K562 (cell line): ENCODE data around the gene BNIPL. TPM values are rescaled to one million over a fixed set of nuclear protein-coding genes. Genes with fewer than 3 reads are reported as not detected.

Experiments
- ATAC-seq: fragments of 200-7000 bp; cut with Tn5 transposase; 3 replicates; pipeline ENCODE4 v1.9.1; 2020; ENCODE audit warnings: moderate library complexity
- BruUV-seq: library from RNA; stranded (reverse); fragments of 400-500 nt; replicated peaks from 2 replicates; lab custom pipeline; 2021; lab: Mats Ljungman, UMichigan
- CTCF ChIA-PET: fragments of 300-600 bp; formaldehyde crosslinking; extraction: SDS; loops from one replicate; lab custom pipeline; 2021; ENCODE audit warnings: low intra/inter-chr PET ratio; lab: Yijun Ruan, JAX
- POLR2A ChIA-PET: fragments of 300-600, 350-650 bp; sonication (Branson Sonifier 250); formaldehyde crosslinking; extraction: SDS; loops from one replicate; lab custom pipeline; 2021; ENCODE audit warnings: antibody characterized with exemption, inconsistent platforms; lab: Yijun Ruan, JAX
- DNase-seq, 4 experiments: peaks; one replicate each; pipeline versions ENCODE4 v3.0.0 to v3.0.0-alpha.2; 2011 to 2018; ENCODE audit warnings: low spot score in 3 of 4, mixed read lengths in 3 of 4; ENCODE audit errors: extremely low read depth in 1 of 4
- FAIRE-seq: peaks from 2 replicates; lab custom pipeline; 2011; peaks lifted over from hg19 to GRCh38; lab: Jason Lieb, UNC
- H2AFZ ChIP-seq: 2 replicates; pipeline ENCODE4 v1.6.0; 2011; ENCODE audit warnings: low read depth, low read length, control low read depth, inconsistent platforms
- H3K27ac ChIP-seq: fragments of 200-600 bp; 3 replicates; pipeline ENCODE4 v1.8.0; 2011; ENCODE audit warnings: low read depth, mild to moderate bottlenecking, control low read depth, inconsistent platforms, low read length, moderate library complexity, mixed read lengths; ENCODE audit errors: extremely low read depth
- H3K27me3 ChIP-seq, 2 experiments: fragments of 300-600 bp in 1 of 2; 2 replicates in 1 of 2; 3 replicates in 1 of 2; pipeline versions ENCODE4 v1.6.0 to v1.8.0; 2011; ENCODE audit warnings: inconsistent platforms in 2 of 2, low read length in 2 of 2, mild to moderate bottlenecking in 1 of 2, mixed read lengths in 1 of 2, moderate library complexity in 1 of 2; ENCODE audit not compliant: control insufficient read depth in 2 of 2, insufficient read depth in 2 of 2
- H3K36me3 ChIP-seq: fragments of 300-600 bp; 3 replicates; pipeline ENCODE4 v1.8.0; 2011; ENCODE audit warnings: mild to moderate bottlenecking, low read length, inconsistent platforms; ENCODE audit not compliant: control insufficient read depth, insufficient read depth
- H3K4me1 ChIP-seq, 2 experiments: fragments of 200-600 bp in 1 of 2; replicated peaks in 1 of 2; 2 replicates in 1 of 2; 3 replicates in 1 of 2; pipeline versions ENCODE4 v1.5.1 to v1.8.0; 2011; ENCODE audit warnings: inconsistent platforms in 2 of 2, low read length in 2 of 2, mild to moderate bottlenecking in 1 of 2, mixed read lengths in 1 of 2, moderate library complexity in 1 of 2; ENCODE audit not compliant: control insufficient read depth in 2 of 2, insufficient read depth in 2 of 2
- H3K4me2 ChIP-seq: 2 replicates; pipeline ENCODE4 v1.6.1; 2011; ENCODE audit warnings: low read length, control low read depth, inconsistent platforms, mixed read lengths; ENCODE audit not compliant: insufficient read depth
- H3K4me3 ChIP-seq: fragments of 200-600 bp; sonication (generic), shearing (Covaris generic); 2 replicates; pipeline ENCODE4 v1.5.1; 2016; ENCODE audit warnings: control low read depth, inconsistent platforms
- H3K79me2 ChIP-seq: fragments of 200-600 bp; 3 replicates; pipeline ENCODE4 v1.8.0; 2011; ENCODE audit warnings: low read length, inconsistent platforms; ENCODE audit not compliant: control insufficient read depth, insufficient read depth
- H3K9ac ChIP-seq, 2 experiments: 2 replicates each; pipeline versions ENCODE4 v1.6.0 to v1.6.1; 2011; ENCODE audit warnings: low read depth in 2 of 2, low read length in 2 of 2, control low read depth in 1 of 2, inconsistent platforms in 1 of 2, mild to moderate bottlenecking in 1 of 2, mixed read lengths in 1 of 2; ENCODE audit not compliant: insufficient read depth in 1 of 2
- H3K9me1 ChIP-seq: one replicate; pipeline ENCODE4 v1.6.0; 2011; ENCODE audit warnings: inconsistent platforms, mild to moderate bottlenecking, low read length, moderate library complexity; ENCODE audit not compliant: control insufficient read depth, insufficient read depth
- H3K9me3 ChIP-seq: replicated peaks from 2 replicates; pipeline ENCODE4 v1.5.1; 2011; ENCODE audit warnings: low read depth, low read length, inconsistent platforms; ENCODE audit not compliant: control insufficient read depth, insufficient read depth
- H4K20me1 ChIP-seq: replicated peaks from 2 replicates; pipeline ENCODE4 v1.6.1; 2011; ENCODE audit warnings: low read length, inconsistent platforms, mixed read lengths; ENCODE audit not compliant: control insufficient read depth, insufficient read depth
- E2F1 ChIP-seq: sonication (generic); formaldehyde crosslinking; IDR thresholded peaks from 2 replicates; pipeline ENCODE4 v1.8.1; 2023; ENCODE audit warnings: mild to moderate bottlenecking, missing genetic modification reagents, moderate library complexity
- FOXK2 ChIP-seq, 2 experiments: fragments of 450-650 bp; IDR thresholded peaks in 1 of 2; conservative IDR thresholded peaks in 1 of 2; 2 replicates each; pipeline ENCODE4 v1.6.1; 2016; ENCODE audit warnings: low read depth in 2 of 2, mild to moderate bottlenecking in 1 of 2
- GTF2B ChIP-seq: IDR thresholded peaks from 2 replicates; pipeline ENCODE4 v1.6.1; 2011; ENCODE audit not compliant: insufficient read length; ENCODE audit errors: extremely low read depth
- MAZ ChIP-seq, 2 experiments: fragments of 450-650 bp in 1 of 2; sonication (generic) in 1 of 2; formaldehyde crosslinking; IDR thresholded peaks in 1 of 2; conservative IDR thresholded peaks in 1 of 2; 2 replicates each; pipeline versions ENCODE4 v1.4.0 to v1.5.0; 2020; ENCODE audit warnings: mild to moderate bottlenecking in 1 of 2, missing genetic modification reagents in 1 of 2
- RAD21 ChIP-seq, 2 experiments: fragments of 250-450 bp in 1 of 2; fragments of 450-650 bp in 1 of 2; sonication (Bioruptor Pico) in 1 of 2; formaldehyde crosslinking in 1 of 2; IDR thresholded peaks in 1 of 2; conservative IDR thresholded peaks in 1 of 2; 2 replicates each; pipeline versions ENCODE4 v1.4.0 to v1.8.0; 2020 to 2022; ENCODE audit warnings: mild to moderate bottlenecking in 2 of 2, moderate library complexity in 1 of 2
- XRCC3 ChIP-seq: fragments of 450-650 bp; IDR thresholded peaks from 2 replicates; pipeline ENCODE4 v1.6.1; 2017; ENCODE audit warnings: mild to moderate bottlenecking, moderate library complexity
- ZBTB12 ChIP-seq: fragments of 250-450 bp; sonication (Bioruptor Pico); IDR thresholded peaks from 2 replicates; pipeline ENCODE4 v1.4.0; 2020
- ZNF239 ChIP-seq: fragments of 250-450 bp; sonication (Bioruptor Pico); IDR thresholded peaks from 2 replicates; pipeline ENCODE4 v1.4.0; 2020; ENCODE audit warnings: mild to moderate bottlenecking
- ZNF592 ChIP-seq: fragments of 450-650 bp; IDR thresholded peaks from 2 replicates; pipeline ENCODE4 v1.6.1; 2017; ENCODE audit warnings: antibody characterized with exemption, mild to moderate bottlenecking
- in situ Hi-C: fragments of 300-500 bp; cut with MboI; formaldehyde crosslinking; loops from 4 replicates; pipeline ENCODE4 v1.15.0; 2018; ENCODE audit warnings: inconsistent platforms, mixed read lengths
- intact Hi-C: fragments of 100-400 bp; cut with micrococcal nuclease; formaldehyde crosslinking; loops from 2 replicates; pipeline ENCODE4 v1.14.2; 2022
- polyA plus RNA-seq, 8 experiments: library from polyadenylated mRNA; depleted of rRNA in 4 of 8; stranded (reverse) in 5 of 8; unstranded in 3 of 8; fragments of >200 nt; fragmentation: Nextera tagmentation in 2 of 8; fragmentation: Illumina TruSeq in 1 of 8; extraction: Ambion mirVana in 2 of 8; extraction: Trizol in 1 of 8; gene quantifications; 2 replicates each; pipeline versions ENCODE4 v1.2.1 to v1.2.3, GENCODE V29; 2011 to 2014; ENCODE audit warnings: inconsistent platforms in 1 of 8, missing spikeins in 1 of 8
- total RNA-seq, 7 experiments: library from RNA; depleted of rRNA in 6 of 7; stranded (reverse); fragments of >200 nt in 6 of 7; fragmentation: Illumina TruSeq in 2 of 7; extraction: Trizol in 2 of 7; gene quantifications; 2 replicates each; pipeline versions ENCODE4 v1.2.1 to v1.2.3, GENCODE V29; 2011 to 2021; ENCODE audit warnings: low replicate concordance in 1 of 7

The BNIPL gene
- total and polyA plus RNA-seq, 9 of the 15 experiments (the other 6 are each of a cell fraction or from before 2014, with no cell fraction given): 0.08 to 1.4 (median 0.68) TPM

GRCh38 chr1:151024540-151025146 lies 11.7 kb upstream of the BNIPL start (continued):
- TF ChIP-seq XRCC3 (no peak), FOXK2 (conservative IDR thresholded peaks at IDR 0.05 in 1 of 2, IDR thresholded peaks at IDR 0.05 in 1 of 2; ENCODE audit: low read depth in 2 of 2) (peak; percentile 26 to 31; a peak in 1 of 4 replicates), GTF2B (no peak), ZNF239 (CRISPR knock-in tag) (no peak), RAD21 (CRISPR knock-in tag; conservative IDR thresholded peaks at IDR 0.05 in 1 of 2, IDR thresholded peaks at IDR 0.05 in 1 of 2) (peak; percentile 81 to 88)

- intact Hi-C loops: no loop called here
- TF ChIP-seq ZNF592: no peak
- TF ChIP-seq MAZ (CRISPR knock-in tag; conservative IDR thresholded peaks at IDR 0.05 in 1 of 2, IDR thresholded peaks at IDR 0.05 in 1 of 2): no peak
- no peak for TF ChIP-seq E2F1
- no peak for TF ChIP-seq ZBTB12 (CRISPR knock-in tag)
These were observed 9.9 kb upstream of the BNIPL start for GRCh38 chr1:151026460-151026859.

More at GRCh38 chr1:151026460-151026859, 9.9 kb upstream of the BNIPL start:
- H3K4me2 ChIP-seq: no peak overlapping the region
- no TSS peak for BruUV-seq
- H3K36me3 ChIP-seq: peaks cover 56% of the 10 kb centered on the region
- no peaks in the 10 kb centered on the region for H3K9me3 ChIP-seq
- no peaks in the 10 kb centered on the region; a peak in 2 of 5 replicates for H3K4me1 ChIP-seq
- H4K20me1 ChIP-seq: no peaks in the 10 kb centered on the region
- H3K27ac ChIP-seq: no peak overlapping the region
- FAIRE-seq (no peak), DNase-seq (no peak), ATAC-seq (no peak)
- no peak overlapping the region for H3K9ac ChIP-seq
- no peaks in the 10 kb centered on the region for H3K9me1 ChIP-seq
- H3K79me2 ChIP-seq: no peaks in the 10 kb centered on the region
- no peaks in the 10 kb centered on the region for H3K27me3 ChIP-seq
- ChIA-PET POLR2A (interaction anchor here (1.7 kb wide), 1 partner anchor 23 kb away, joined by 4 read pairs; no protein-coding TSS in a partner anchor), CTCF (interaction anchor here (0.6 kb wide), 1 partner anchor 47 kb away, joined by 7 read pairs; no protein-coding TSS in a partner anchor)
- no peak overlapping the region for H3K4me3 ChIP-seq
- in situ Hi-C loops: no loop called here
- no peak overlapping the region for H2AFZ ChIP-seq
